Lower leg skin (tissue), 3 donors: ENCODE data around the gene KIF2A.

Experiments
- POLR2A ChIP-seq, 2 donors: fragments of 450-650 bp; IDR thresholded peaks; one replicate each; pipeline ENCODE4 v1.6.1; 2016 to 2017; ENCODE audit warnings: antibody characterized with exemption in 2 of 2, mild to moderate bottlenecking in 1 of 2, moderate library complexity in 1 of 2
- TF ChIP-seq, protein P1 (sequence below), 3 donors: fragments of 450-650 bp; IDR thresholded peaks; one replicate each; pipeline ENCODE4 v1.5.1; 2016; ENCODE audit warnings: antibody characterized with exemption in 3 of 3, mild to moderate bottlenecking in 3 of 3, moderate library complexity in 2 of 3

DNA sequence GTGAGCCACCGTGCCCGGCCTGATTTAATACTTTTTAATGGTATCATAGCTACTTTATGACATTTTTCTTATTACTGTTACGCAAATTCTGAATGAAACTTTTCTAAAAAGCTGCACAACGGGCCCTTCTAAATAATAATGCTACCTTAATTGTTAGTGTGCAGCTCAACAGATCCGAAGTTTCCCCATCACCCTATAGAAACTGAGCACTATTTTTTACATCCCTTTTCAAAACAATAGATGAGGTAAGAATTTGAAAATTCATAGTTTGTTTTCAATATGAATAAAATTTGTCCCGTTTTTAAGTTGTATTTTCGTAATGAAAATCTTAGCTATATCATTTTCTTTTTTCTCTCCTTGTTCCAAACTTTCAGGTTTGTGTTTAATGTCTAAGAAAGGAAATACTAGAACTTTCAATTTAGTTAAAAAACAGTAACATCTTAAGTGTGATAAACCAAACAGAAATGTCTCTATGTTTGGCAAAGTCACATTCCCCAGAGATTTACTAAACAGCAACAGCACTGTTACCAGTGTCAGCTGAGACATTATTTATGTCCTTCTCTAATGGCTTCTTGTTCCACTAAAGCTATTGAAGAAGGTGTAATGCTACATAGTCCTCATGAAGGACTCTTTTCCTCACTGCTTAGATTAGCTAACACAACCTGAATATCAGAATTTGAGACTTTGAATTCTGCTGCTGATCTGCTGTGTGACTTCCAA, 22.9 kb downstream of the KIF2A start:
- TF ChIP-seq, protein P1, sequence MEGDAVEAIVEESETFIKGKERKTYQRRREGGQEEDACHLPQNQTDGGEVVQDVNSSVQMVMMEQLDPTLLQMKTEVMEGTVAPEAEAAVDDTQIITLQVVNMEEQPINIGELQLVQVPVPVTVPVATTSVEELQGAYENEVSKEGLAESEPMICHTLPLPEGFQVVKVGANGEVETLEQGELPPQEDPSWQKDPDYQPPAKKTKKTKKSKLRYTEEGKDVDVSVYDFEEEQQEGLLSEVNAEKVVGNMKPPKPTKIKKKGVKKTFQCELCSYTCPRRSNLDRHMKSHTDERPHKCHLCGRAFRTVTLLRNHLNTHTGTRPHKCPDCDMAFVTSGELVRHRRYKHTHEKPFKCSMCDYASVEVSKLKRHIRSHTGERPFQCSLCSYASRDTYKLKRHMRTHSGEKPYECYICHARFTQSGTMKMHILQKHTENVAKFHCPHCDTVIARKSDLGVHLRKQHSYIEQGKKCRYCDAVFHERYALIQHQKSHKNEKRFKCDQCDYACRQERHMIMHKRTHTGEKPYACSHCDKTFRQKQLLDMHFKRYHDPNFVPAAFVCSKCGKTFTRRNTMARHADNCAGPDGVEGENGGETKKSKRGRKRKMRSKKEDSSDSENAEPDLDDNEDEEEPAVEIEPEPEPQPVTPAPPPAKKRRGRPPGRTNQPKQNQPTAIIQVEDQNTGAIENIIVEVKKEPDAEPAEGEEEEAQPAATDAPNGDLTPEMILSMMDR (IDR thresholded peaks at IDR 0.05): no peak
- TF ChIP-seq POLR2A (IDR thresholded peaks at IDR 0.05): no peak
